Endothelial cell of umbilical vein (primary cell): ENCODE data around the gene HTR3A. TPM values are rescaled to one million over a fixed set of nuclear protein-coding genes. Genes with fewer than 3 reads are reported as not detected.
"Not testable (repeated sequence)": the region's sequence is repeated elsewhere in the genome, so short reads cannot be mapped to it uniquely, and the experiment has no call there.

ENCODE experiments used
- BruUV-seq: library from RNA; stranded (reverse); fragments of 400-500 nt; replicated peaks from 2 replicates; lab custom pipeline; 2021; lab: Mats Ljungman, UMichigan
- CTCF ChIA-PET: fragments of 300-600, 350-600 bp; sonication (Branson Sonifier 250); formaldehyde crosslinking; loops from one replicate; lab custom pipeline; 2021; ENCODE audit warnings: antibody characterized with exemption, inconsistent platforms; lab: Charles Lee
- POLR2A ChIA-PET: fragments of 300-600, 350-600 bp; sonication (Branson Sonifier 250); formaldehyde crosslinking; loops from one replicate; lab custom pipeline; 2021; ENCODE audit warnings: antibody characterized with exemption, inconsistent platforms; lab: Charles Lee
- DNase-seq: peaks from one replicate; pipeline ENCODE4 v3.0.0-alpha.2; 2011; ENCODE audit warnings: low read depth, low spot score
- FAIRE-seq: peaks from 2 replicates; lab custom pipeline; 2011; peaks lifted over from hg19 to GRCh38; lab: Jason Lieb, UNC
- H2AFZ ChIP-seq: 2 replicates; pipeline ENCODE4 v1.6.0; 2012; ENCODE audit warnings: low read depth, low read length, control low read depth, inconsistent platforms
- H3K27ac ChIP-seq: 2 replicates; pipeline ENCODE4 v1.5.1; 2011; ENCODE audit warnings: low read depth, mild to moderate bottlenecking, control low read depth, low read length, moderate library complexity; ENCODE audit not compliant: insufficient read depth
- H3K27me3 ChIP-seq, 2 experiments: 2 replicates each; pipeline versions ENCODE4 v1.6.0 to v1.6.1; 2011; ENCODE audit warnings: low read length in 2 of 2, mixed read lengths in 1 of 2; ENCODE audit not compliant: control insufficient read depth in 2 of 2, insufficient read depth in 2 of 2
- H3K36me3 ChIP-seq, 2 experiments: 2 replicates in 1 of 2; 3 replicates in 1 of 2; pipeline ENCODE4 v1.5.1; 2011; ENCODE audit warnings: low read length in 2 of 2, mild to moderate bottlenecking in 1 of 2, moderate library complexity in 1 of 2; ENCODE audit not compliant: control insufficient read depth in 2 of 2, insufficient read depth in 2 of 2; ENCODE audit errors: extremely low read depth in 1 of 2
- H3K4me1 ChIP-seq: 3 replicates; pipeline ENCODE4 v1.5.1; 2011; ENCODE audit warnings: mild to moderate bottlenecking, low read length; ENCODE audit not compliant: control insufficient read depth, insufficient read depth; ENCODE audit errors: extremely low read depth
- H3K4me2 ChIP-seq: 2 replicates; pipeline ENCODE4 v1.6.1; 2011; ENCODE audit warnings: low read length, control low read depth, mixed read lengths; ENCODE audit not compliant: insufficient read depth
- H3K4me3 ChIP-seq, 3 experiments: fragments of 200-600 bp in 1 of 3; sonication (generic), shearing (Covaris generic) in 1 of 3; replicated peaks in 1 of 3; 2 replicates each; pipeline ENCODE4 v1.5.1; 2011 to 2016; ENCODE audit warnings: control low read depth in 3 of 3, low read length in 3 of 3, mild to moderate bottlenecking in 2 of 3, inconsistent platforms in 1 of 3, low read depth in 1 of 3, moderate library complexity in 1 of 3; ENCODE audit not compliant: insufficient read depth in 1 of 3
- H3K79me2 ChIP-seq: 2 replicates; pipeline ENCODE4 v1.6.0; 2012; ENCODE audit warnings: low read length, inconsistent platforms; ENCODE audit not compliant: control insufficient read depth, insufficient read depth
- H3K9ac ChIP-seq: replicated peaks from 2 replicates; pipeline ENCODE3; 2011; ENCODE audit warnings: low read length, control low read depth; ENCODE audit not compliant: insufficient read depth; ENCODE audit errors: extremely low read depth
- H3K9me1 ChIP-seq: replicated peaks from 3 replicates; pipeline ENCODE4 v1.6.0; 2011; ENCODE audit warnings: mild to moderate bottlenecking, low read length; ENCODE audit not compliant: control insufficient read depth, insufficient read depth; ENCODE audit errors: extremely low read depth
- H3K9me3 ChIP-seq: replicated peaks from 2 replicates; pipeline ENCODE4 v1.5.1; 2012; ENCODE audit warnings: low read length, inconsistent platforms; ENCODE audit not compliant: control insufficient read depth, insufficient read depth
- H4K20me1 ChIP-seq: replicated peaks from 2 replicates; pipeline ENCODE3; 2011; ENCODE audit warnings: mild to moderate bottlenecking, low read length; ENCODE audit not compliant: control insufficient read depth, insufficient read depth; ENCODE audit errors: extremely low read depth
- CTCF ChIP-seq, 2 donors: IDR thresholded peaks; 1 replicate in 1 of 2; 2 replicates in 1 of 2; pipeline ENCODE4 v1.5.1; 2011; ENCODE audit warnings: low read length in 2 of 2, mild to moderate bottlenecking in 2 of 2, moderate library complexity in 2 of 2, control low read depth in 1 of 2, inconsistent platforms in 1 of 2, low read depth in 1 of 2; ENCODE audit not compliant: insufficient read depth in 1 of 2; ENCODE audit errors: extremely low read depth in 1 of 2
- EZH2 ChIP-seq: IDR thresholded peaks from 2 replicates; pipeline ENCODE4 v1.6.1; 2012; ENCODE audit warnings: borderline replicate concordance, low read depth, mild to moderate bottlenecking, moderate library complexity, low read length, inconsistent platforms; ENCODE audit not compliant: severe bottlenecking
- FOS ChIP-seq: IDR thresholded peaks from 2 replicates; pipeline ENCODE4 v1.6.1; 2011; ENCODE audit warnings: mild to moderate bottlenecking, low read length, moderate library complexity, borderline replicate concordance; ENCODE audit not compliant: insufficient read depth
- GATA2 ChIP-seq: IDR thresholded peaks from 2 replicates; pipeline ENCODE4 v1.7.0; 2011; ENCODE audit warnings: low read depth, mild to moderate bottlenecking, moderate library complexity, mixed read lengths, low read length; ENCODE audit not compliant: insufficient read length, insufficient read depth
- JUN ChIP-seq: IDR thresholded peaks from 2 replicates; pipeline ENCODE4 v1.6.1; 2011; ENCODE audit warnings: borderline replicate concordance, low read depth; ENCODE audit not compliant: insufficient read length, insufficient read depth
- MAX ChIP-seq: IDR thresholded peaks from 2 replicates; pipeline ENCODE4 v1.6.1; 2011; ENCODE audit not compliant: insufficient read depth, insufficient read length
- MYC ChIP-seq: IDR thresholded peaks from one replicate; pipeline ENCODE4 v1.6.1; 2011; ENCODE audit warnings: mild to moderate bottlenecking, low read depth, low read length
- POLR2A ChIP-seq: IDR thresholded peaks from 2 replicates; pipeline ENCODE4 v1.6.1; 2012; ENCODE audit warnings: low read depth, mild to moderate bottlenecking, control low read depth, low read length
- POLR2AphosphoS5 ChIP-seq: IDR thresholded peaks from 2 replicates; pipeline ENCODE4 v1.6.1; 2012; ENCODE audit warnings: low read depth, mild to moderate bottlenecking, control low read depth, low read length, moderate library complexity; ENCODE audit not compliant: insufficient read depth
- dilution Hi-C: fragments of 300-500 bp; cut with MboI; formaldehyde crosslinking; loops from one replicate; pipeline ENCODE4 v1.15.0; 2019; ENCODE audit warnings: low sequenced_read_pairs; ENCODE audit not compliant: extremely low pct_ligation_motif_present
- intact Hi-C: fragments of 100-400 bp; cut with micrococcal nuclease; formaldehyde crosslinking; loops from one replicate; pipeline ENCODE4 v1.10.0; 2022
- polyA plus RNA-seq, 4 experiments: library from polyadenylated mRNA; depleted of rRNA in 3 of 4; stranded (reverse) in 3 of 4; unstranded in 1 of 4; fragments of >200 nt; gene quantifications; 2 replicates each; pipeline versions ENCODE4 v1.2.1 to v1.2.3, GENCODE V29; 2011 to 2012; ENCODE audit warnings: missing spikeins in 1 of 4
- total RNA-seq: library from RNA; stranded (reverse); gene quantifications from 2 replicates; pipeline ENCODE4 v1.2.3, GENCODE V29; 2021

HTR3A gene
- total and polyA plus RNA-seq, 2 donors (not counting 3 experiments of a cell fraction or from before 2014, with no cell fraction given): not detected

- Histone ChIP-seq H3K9ac (no peak overlapping the region), H3K9me3 (no peaks in the 10 kb centered on the region), H3K27me3 (no peaks in the 10 kb centered on the region), H4K20me1 (no peaks in the 10 kb centered on the region), H3K4me1 (no peaks in the 10 kb centered on the region), H3K36me3 (no peaks in the 10 kb centered on the region), H3K4me2 (no peak overlapping the region), H2AFZ (no peak overlapping the region), H3K27ac (no peak overlapping the region), H3K9me1 (no peaks in the 10 kb centered on the region), H3K4me3 (no peak overlapping the region), H3K79me2 (no peaks in the 10 kb centered on the region)
- DNase-seq (no peak), FAIRE-seq (no peak)
- BruUV-seq: no TSS peak
- dilution Hi-C loops (no loop called here), intact Hi-C loops (no loop called here)
- ChIA-PET POLR2A (no interaction called here), CTCF (no interaction called here)
- TF ChIP-seq MAX (no peak), EZH2 (no peak), MYC (no peak), POLR2A (no peak), JUN (no peak), FOS (no peak), POLR2AphosphoS5 (no peak), GATA2 (no peak), CTCF (IDR thresholded peaks at IDR 0.05; ENCODE audit: extremely low read depth in 1 of 2, insufficient read depth in 1 of 2, low read depth in 1 of 2, low read length in 2 of 2) (no peak)
Measured at GRCh38 chr11:113942256-113942655, 32.7 kb upstream of the HTR3A start.

- H3K4me2 ChIP-seq, BruUV-seq, H3K4me1 ChIP-seq, dilution Hi-C loops, H3K27me3 ChIP-seq, CTCF ChIA-PET, H4K20me1 ChIP-seq, H3K27ac ChIP-seq, intact Hi-C loops, H3K36me3 ChIP-seq, H3K9me1 ChIP-seq, H3K4me3 ChIP-seq, DNase-seq, H3K79me2 ChIP-seq, POLR2A ChIA-PET, H2AFZ ChIP-seq, FAIRE-seq, H3K9ac ChIP-seq, H3K9me3 ChIP-seq: not testable (repeated sequence)
Measured at GRCh38 chr11:113946162-113946561, 28.7 kb upstream of the HTR3A start.
